ENCODE measurements around the gene RNF212B.
A peak's percentile ranks its signal among the peaks of the same experiment; 100 is the strongest.

Gene RNF212B

DNA sequence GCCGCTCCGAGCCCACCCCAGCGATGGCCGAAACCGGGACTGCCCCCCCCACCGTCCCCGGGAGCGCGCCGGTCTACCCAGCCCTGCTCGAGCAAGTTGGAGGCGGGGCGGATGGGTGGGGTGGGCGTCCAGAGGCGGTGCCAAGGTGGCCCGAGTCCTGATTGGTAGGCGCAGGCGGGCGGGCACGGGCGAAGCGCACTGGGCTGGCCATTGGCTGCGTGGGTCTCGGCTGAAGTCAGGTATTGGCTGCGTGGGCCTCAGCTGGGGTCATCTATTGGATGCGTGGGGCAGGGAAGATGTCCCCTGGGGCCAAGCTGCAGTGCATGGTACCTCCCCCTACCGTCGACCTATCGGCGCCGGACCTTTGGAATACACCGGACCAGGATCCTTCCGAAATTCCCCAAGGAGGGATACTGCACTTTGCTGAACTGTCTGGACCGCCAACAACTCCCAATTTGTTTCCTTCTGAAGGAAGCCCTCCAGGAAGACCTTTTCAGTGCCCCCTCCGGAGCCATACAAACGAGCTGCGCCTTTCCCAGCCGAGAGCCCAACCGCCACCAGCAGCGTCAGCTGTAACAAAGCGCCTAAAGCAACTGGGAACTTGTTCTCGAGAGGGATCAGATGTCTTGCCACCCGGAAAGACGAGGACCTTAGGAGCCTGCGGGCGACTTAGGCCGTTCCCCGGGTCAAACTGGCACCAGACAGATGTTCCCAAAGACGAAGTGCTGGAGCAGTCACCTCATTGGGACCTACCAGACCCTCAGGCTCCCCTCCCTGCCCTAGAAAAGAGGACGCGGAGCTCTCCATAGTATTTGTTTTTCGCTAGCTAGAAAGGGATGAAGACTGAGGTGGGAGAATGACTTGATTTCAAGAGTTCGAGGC lies 48.5 kb downstream of the RNF212B start, which contains the start of gene HOMEZ:
TSS of gene HOMEZ (minus strand) at position 113 of the 882 bp plus-strand sequence. CDS start 180 bp downstream, outside the sequence.
- DNase-seq, result peak; percentile 96
- in situ Hi-C loops (cut with HindIII; ENCODE audit: low pct_ligation_motif_present, low pct_unique_long_range_greater_than_20kb, low sequenced_read_pairs), result no loop called here

DNA sequence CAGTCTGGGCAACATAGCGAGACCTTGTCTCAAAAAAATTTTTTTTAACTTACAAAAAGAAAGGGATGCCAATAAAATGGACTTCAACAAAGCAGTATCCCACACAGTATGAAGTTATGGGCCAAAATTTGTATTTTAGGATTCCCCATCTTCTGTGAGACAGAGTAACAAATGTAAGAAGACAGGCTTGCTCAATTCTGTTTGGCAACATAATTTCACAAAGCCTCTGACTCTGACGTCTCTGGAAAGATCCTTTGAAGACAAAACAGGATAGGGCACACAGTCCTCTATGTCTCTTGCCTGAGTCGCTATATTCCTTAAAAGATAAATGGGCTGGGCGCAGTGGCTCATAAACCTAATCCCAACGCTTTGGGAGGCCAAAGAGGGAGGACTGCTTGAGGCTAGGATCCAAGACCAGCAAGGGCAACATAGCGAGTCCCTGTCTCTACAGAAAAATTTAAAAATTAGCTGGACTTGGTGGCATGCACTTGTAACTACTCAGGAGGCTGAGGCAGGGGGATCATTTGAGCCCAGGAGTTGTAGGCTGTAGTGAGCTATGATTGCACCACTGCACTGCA lies 49.3 kb downstream of the RNF212B start:
- in situ Hi-C loops (cut with HindIII; ENCODE audit: low pct_ligation_motif_present, low pct_unique_long_range_greater_than_20kb, low sequenced_read_pairs), result no loop called here
- DNase-seq, result no peak

DNA sequence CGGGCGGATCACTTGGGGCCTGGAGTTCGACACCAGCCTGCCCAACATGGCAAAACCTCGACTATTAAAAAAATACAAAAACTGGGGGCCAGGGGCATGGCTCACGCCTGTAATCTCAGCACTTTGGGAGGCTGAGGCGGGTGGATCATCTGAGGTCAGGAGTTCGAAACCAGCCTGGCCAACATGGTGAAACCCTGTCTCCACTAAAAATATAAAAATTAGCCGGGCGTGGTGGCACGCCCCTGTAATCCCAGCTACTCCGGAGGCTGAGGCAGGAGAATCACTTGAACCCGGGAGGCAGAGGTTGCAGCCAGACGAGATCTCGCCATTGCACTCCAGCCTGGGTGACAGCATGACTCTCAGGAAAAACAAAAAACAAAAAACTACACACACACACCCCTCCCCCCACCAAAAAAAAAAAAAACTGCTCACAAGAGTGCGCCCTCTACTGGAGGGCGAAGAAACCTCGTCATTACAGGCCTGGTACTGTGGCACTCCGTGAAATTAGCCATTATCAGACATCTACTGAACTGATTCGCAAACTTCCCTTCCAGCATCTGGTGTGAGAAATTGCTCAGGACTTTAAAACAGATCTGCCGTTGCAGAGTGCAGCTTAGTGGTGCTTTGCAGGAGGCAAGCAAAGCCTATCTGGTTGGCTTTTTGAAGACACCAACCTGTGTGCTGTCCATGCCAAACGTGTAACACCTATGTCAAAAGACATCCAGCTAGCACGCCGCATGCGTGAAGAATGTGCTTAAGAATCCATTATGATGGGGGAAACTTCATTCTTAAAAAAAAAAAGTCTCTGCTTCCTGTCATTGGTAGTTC lies 57.2 kb downstream of the RNF212B start:
- in situ Hi-C loops (cut with HindIII; ENCODE audit: low pct_ligation_motif_present, low pct_unique_long_range_greater_than_20kb, low sequenced_read_pairs), result no loop called here
- DNase-seq, result peak; percentile 55

DNA sequence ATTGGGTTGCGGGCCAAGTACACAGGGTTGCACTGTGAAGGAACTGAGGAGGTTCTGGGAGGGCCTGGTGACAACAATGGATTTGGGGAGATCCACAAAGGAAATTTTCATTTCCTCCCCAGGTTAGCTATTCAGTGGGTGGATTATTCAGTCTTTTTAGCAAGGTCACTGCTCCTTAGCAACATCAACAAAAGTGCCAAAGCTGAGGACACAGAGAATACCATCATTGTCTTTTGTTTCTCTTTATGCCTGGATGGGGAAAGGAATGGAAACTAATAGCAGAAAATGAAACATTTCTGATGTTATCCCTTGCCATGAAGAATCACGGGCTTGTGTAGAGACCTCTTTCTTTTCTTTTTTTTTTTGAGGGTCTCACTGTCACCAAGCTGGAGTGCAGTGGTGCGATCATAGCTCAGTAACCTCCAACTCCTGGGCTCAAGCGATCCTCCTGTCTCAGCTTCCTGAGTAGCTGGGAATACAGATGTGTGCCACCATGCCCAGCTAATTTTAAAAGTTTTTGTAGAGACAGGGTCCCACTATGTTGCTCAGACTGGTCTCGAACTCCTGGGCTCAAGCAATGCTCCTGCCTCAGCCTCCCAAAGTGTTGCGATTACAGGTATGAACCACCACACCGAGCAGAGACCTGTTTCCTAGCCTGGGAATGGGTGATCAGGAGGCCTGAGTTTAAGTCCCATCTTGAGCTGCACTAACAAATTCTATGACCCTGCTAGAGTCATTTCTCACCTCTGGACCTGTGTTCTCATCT lies 58.5 kb downstream of the RNF212B start:
- in situ Hi-C loops (cut with HindIII; ENCODE audit: low pct_ligation_motif_present, low pct_unique_long_range_greater_than_20kb, low sequenced_read_pairs), result no loop called here
- no peak for DNase-seq

DNA sequence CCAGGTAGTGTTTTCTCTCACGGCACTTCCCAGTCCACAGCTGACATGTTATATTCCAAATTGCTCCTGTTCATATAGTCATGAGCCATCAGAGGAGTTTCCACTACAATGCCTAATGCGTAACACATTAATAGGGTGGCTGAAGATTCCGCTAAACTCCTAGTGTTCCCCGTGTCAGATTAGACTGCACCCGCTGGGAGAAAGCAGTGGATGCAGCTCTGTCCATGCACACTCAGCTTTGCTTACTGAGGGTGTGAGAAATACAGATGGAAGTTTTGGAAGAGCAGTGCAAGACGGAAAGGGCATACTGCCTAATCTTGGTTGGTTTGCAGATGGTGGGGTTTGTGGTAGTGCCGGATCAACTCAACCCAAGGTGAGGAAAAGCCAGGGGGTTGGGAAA lies 59.4 kb downstream of the RNF212B start:
- DNase-seq, result no peak
- in situ Hi-C loops (cut with HindIII; ENCODE audit: low pct_ligation_motif_present, low pct_unique_long_range_greater_than_20kb, low sequenced_read_pairs), result no loop called here

DNA sequence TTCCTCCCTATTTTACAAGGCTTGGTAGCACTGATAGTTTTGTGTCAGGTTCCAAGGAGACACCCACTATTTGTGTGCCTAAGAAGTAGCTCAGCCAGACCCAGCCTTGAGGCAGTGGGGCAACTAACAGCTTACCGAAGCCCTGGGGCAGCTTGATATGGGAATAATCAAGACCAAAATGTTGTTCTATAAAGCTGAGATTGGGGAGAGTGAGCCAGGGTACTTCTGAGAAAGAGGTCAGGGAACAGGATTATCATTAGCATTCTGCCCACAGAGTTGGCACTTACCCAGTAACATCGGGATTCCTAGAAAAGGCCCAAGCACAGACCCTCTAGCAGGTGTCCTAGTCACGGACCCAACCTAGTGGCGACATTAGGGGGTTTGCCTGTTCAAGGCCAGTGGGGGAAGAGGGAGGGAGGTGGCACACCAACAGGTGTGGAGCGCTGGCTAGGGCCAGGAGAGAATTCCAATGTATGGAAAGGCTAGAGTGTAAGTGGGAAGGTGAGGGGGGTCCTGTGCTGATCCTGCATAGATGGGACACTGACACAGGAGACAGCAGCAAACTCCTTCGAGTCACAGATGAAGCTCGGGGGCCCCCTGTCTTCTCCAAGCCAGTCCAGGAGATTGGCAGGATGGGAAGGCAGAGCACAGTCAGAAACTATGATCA lies 60.0 kb downstream of the RNF212B start:
- in situ Hi-C loops (cut with HindIII; ENCODE audit: low pct_ligation_motif_present, low pct_unique_long_range_greater_than_20kb, low sequenced_read_pairs), result no loop called here
- no peak for DNase-seq

DNA sequence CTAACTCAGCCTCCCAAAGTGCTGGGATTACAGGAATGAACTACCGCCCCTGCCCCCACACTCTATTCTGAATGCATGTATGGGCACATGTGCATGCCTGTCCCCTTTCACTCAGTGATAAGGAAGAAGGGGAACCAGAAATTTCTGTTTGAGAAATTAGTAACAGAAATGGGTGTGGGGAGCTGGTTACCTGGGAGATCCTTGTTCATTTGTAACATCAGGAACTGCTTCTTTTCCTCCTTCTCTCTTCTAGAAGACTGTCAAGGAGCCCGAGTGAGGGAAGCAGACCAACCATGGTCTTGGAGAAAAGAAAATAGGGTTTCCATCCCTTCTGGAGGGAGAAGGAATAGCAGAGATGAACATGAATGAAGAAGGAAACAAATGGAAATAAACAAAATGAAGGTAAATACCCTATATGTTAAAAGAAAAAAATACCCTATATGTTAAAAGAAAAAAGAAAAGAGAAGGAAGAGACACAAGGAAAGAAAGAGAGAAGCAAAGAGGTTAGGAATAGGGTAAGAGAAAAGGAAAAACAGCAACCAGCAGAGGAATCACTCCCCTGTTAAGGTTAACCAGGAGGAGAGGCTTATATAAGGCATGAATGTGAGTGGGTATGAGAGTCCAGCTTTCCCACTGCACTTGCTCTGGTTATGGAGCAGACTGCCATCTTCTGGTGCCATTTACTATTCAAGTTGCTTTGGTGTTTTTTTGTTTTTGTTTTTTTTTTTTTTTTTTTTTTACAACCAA lies 61.6 kb downstream of the RNF212B start:
- in situ Hi-C loops (cut with HindIII; ENCODE audit: low pct_ligation_motif_present, low pct_unique_long_range_greater_than_20kb, low sequenced_read_pairs), result no loop called here

DNA sequence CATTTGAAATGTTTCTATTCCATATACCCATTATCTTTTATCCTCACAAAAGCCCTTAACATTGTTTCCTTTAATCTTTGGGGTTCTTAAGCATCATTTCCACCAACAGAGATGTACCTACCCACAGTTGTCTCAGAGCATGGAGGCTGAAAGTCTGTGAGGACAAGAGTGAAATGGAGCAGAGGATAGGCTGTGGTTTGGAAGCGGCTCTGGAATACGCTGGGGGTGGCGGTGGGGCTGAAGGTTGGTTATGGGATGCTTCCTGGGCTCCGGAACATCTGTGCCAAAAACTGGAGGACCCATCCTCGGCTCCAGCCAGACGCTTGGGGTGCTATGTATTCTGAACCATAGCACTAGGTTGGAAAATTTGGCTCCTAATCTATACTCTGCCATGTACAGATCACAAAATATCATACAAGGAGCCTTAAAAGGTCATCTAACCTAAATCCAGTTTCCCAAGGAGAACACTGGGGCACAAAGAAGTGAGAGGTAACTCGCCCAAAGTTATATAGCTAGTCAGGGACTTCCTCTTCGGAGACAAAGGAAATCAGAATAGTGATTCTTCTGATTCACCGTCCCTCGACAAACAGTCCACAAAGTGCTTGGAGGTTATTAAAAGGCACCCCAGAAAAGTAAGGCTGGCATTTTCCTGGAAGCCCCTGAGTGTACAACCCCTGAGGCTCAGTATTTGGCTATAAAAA lies 62.4 kb downstream of the RNF212B start:
- in situ Hi-C loops (cut with HindIII; ENCODE audit: low pct_ligation_motif_present, low pct_unique_long_range_greater_than_20kb, low sequenced_read_pairs), result no loop called here
- DNase-seq, result no peak

More for the DNA sequence above, 61.6 kb downstream of the RNF212B start:
- DNase-seq, result peak; percentile 42

DNA sequence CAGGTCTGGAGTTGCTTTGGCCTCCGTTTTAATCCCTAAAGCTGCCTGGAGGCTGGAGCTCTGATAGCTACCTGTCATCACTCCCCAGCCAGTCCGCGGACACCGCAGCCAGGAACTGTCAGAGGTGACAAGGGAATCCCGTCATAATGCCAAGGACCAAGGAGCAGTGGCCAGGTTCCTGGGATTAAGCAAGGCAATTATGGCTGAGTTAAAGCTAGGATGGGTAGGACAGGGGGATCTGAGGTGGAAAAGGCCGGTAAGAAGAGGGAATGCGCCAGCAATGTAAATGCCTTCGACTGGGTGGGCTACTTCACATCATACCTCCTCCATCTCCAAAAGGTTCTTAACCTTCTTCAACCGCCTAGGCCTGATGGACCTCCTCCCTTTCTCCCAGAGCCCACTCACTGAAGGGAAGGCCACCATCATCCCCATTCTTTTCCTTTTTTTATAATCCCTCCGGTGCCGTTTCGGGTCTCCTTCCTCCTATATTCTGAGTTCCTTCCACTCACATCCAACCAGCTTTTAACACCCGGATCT lies 63.0 kb downstream of the RNF212B start:
- in situ Hi-C loops (cut with HindIII; ENCODE audit: low pct_ligation_motif_present, low pct_unique_long_range_greater_than_20kb, low sequenced_read_pairs), result no loop called here
- no peak for DNase-seq

DNA sequence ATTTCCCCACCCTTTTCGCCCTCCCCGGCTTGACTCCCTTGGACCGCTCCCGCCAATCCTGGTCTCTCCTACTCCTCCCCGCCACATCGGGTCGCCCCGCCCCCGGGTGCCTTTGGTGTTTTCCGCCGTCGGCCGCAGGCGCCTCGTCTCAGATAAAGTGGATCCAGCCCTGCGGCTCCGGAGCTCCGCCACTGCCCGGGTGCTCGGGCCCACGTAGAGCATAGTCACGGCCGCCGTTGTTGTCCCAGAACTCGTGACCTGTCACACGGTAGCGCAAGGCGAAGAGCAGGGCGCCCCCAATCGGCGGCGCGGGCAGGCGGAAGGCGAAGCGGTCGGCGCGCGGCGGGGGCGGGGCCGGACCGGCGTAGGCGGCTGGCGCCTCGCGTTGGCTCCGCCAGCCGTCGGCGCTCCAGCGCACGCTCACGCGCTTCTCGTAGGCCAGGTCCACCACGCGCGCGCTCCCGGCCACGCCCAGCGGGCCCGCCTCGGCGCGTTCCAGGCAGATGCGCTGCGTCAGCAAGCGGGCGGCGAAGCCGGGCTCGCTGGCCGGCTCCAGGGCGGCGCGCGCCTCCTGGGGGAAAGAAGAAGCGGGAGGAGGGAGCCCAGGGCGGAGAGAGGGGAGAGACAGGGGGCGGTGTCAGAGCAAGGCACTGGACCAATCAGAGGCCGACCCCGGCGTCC lies 63.7 kb downstream of the RNF212B start:
- peak; percentile 96 for DNase-seq
- in situ Hi-C loops (cut with HindIII; ENCODE audit: low pct_ligation_motif_present, low pct_unique_long_range_greater_than_20kb, low sequenced_read_pairs), result no loop called here

DNA sequence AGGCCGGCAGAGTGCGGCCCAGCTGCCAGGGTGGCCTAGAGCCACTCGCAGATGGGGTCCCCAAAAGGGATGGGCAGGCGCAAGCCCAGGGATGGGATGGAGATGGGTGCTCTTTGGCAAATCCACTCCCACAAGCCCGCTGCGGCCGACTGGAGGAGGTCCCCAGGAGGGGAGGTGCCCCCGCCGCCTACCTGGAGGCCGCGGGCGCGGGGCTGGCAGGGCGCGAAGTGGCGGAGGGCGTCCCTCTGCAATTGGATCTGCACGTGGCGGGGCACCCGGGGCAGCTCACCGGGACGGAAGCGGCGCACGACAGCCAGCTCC lies 64.2 kb downstream of the RNF212B start:
- in situ Hi-C loops (cut with HindIII; ENCODE audit: low pct_ligation_motif_present, low pct_unique_long_range_greater_than_20kb, low sequenced_read_pairs), result no loop called here

DNA sequence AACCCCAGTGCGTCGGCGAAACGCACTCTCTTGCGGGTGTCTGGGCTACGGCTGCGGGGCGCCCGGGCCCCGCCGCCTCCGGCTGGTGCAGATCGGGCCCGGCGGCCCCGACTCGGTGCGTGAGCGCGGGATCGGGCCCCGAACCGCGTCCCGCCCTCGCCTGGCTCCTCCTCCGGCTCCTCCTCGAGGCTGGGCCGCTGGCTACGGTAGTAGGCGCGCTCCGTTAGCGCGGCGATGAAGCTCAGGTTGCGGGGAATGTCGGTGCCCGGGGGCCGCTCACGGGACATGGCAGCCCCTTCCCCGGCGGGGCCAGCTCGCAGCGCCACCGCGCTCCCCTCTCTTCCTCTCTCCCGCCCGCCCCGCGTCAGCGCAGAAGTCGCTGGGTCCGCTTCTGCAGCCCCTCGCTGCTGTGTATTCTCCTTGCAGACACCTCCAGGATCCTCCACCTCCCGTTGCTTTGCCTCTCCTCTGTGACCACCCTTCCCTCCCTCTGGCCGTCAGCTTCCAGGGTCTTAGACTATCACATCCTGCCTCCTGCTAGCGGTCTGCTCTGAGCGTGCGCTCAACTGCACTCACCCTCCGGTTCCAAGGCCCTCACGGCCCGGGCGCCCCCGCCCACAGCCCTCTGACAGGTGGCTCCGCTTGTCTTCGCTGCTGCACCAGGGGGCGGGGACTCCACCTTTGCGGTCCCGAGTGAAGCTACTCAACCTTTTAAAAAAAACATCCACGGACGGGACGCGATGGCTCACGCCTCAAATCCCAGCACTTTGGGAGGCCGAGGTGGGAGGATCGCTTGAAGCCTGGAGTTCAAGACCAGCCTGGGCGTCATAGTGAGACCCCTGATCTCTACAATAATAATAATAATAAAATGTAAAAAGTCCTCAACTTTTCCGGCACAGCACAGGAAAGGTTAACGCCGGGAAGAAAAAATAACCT lies 64.8 kb downstream of the RNF212B start, which contains the start of gene PPP1R3E:
TSS of gene PPP1R3E (minus strand) at position 570 of the 936 bp plus-strand sequence. CDS start at position 287, 283 bp downstream.
- peak; percentile 58 for DNase-seq
- in situ Hi-C loops (cut with HindIII; ENCODE audit: low pct_ligation_motif_present, low pct_unique_long_range_greater_than_20kb, low sequenced_read_pairs), result no loop called here

More for the DNA sequence above, 64.2 kb downstream of the RNF212B start:
- no peak for DNase-seq

DNA sequence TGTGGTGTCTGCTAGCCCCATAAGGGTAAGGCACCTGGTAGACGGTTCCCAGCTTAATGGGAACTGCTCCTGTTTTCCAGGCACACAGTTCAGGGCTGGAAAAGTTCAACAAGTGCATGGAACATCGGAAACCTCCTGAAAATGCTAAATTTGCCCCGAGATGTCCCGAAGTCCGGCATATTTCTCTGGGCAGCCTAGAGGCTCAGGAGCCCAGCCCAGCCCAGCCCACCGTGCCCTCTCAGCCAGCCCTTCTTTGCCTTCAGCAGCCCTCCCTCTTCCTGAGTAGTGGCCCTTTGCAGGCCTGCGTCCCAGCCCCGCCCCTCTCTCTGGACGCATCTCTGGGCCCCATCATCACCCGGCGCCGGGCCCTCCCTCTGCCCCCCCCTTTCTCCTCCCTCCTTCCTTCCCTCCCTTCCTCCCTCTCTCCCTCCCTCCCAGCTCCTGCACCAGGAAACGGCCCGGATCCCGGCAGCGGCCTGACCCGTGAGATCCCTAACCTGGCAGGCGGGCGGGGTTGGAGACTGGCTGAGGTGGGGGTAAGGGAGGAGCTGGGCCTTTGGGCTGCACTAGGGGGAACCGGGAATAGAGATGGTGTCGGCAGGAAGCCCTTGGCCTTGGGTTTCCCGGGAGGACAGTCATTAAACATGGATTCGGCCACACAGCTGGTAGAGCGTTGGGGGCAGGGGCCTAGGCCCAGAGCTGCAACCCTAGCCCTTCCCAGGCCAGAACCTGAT lies 68.8 kb downstream of the RNF212B start, which contains the start of gene BCL2L2:
TSS of gene BCL2L2 (plus strand) at position 422 of the 734 bp plus-strand sequence. CDS start 935 bp downstream, outside the sequence.
- in situ Hi-C loops (cut with HindIII; ENCODE audit: low pct_ligation_motif_present, low pct_unique_long_range_greater_than_20kb, low sequenced_read_pairs), result no loop called here
- DNase-seq, result peak; percentile 88

DNA sequence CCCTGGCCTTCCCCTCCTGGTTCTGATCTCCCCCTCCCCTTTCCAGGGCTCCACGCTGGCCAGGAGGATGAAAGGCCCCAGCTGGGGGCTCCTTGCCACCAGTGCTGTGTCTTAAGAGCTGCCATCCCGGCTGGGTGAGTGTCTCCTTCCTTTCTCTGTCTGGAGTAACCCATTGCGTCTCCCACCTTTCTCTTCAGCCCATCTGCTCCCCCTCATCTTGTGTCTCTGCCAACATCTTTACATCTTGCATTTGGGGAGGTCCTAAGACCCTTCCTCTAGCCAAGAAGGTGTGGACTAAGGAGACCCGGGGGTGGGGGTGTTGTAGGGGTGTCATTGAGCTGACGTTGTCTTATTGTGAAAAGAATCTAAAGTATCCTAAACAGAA lies 69.4 kb downstream of the RNF212B start:
- in situ Hi-C loops (cut with HindIII; ENCODE audit: low pct_ligation_motif_present, low pct_unique_long_range_greater_than_20kb, low sequenced_read_pairs), result no loop called here
- no peak for DNase-seq
